GM21528 (cell line): Measurements from ENCODE around the gene NODAL.
"Not testable (repeated sequence)": the region's sequence is repeated elsewhere in the genome, so short reads cannot be mapped to it uniquely, and the experiment has no call there.

Experiments used
- ATAC-seq: cut with Tn5 transposase; IDR thresholded peaks from one replicate; pipeline ENCODE4 v1.9.1; 2021; ENCODE audit warnings: mild to moderate bottlenecking, moderate library complexity; ENCODE audit not compliant: unreplicated experiment, low FRiP score

Gene NODAL

GRCh38 chr10:70441161-70441894 is at the start of gene NODAL:
Gene NODAL (minus strand): TSS chr10:70441681. CDS start chr10:70441667, 14 bp downstream.
- ATAC-seq = no peak

GRCh38 chr10:70490142-70490541 is 48.7 kb upstream of the NODAL start:
- no peak for ATAC-seq

- no peak for ATAC-seq
Observed at GRCh38 chr10:70487824-70488223, 46.3 kb upstream of the NODAL start.

GRCh38 chr10:70483872-70484271 is 42.4 kb upstream of the NODAL start:
- not testable (repeated sequence) for ATAC-seq

GRCh38 chr10:70482982-70483760 is 41.7 kb upstream of the NODAL start:
- no peak for ATAC-seq

GRCh38 chr10:70481831-70482530 is 40.5 kb upstream of the NODAL start:
- ATAC-seq = no peak

GRCh38 chr10:70481105-70481504 is 39.6 kb upstream of the NODAL start:
- no peak for ATAC-seq

GRCh38 chr10:70480239-70480861 is 38.9 kb upstream of the NODAL start:
- ATAC-seq = no peak

- ATAC-seq = no peak
Observed at GRCh38 chr10:70479626-70480238, 38.3 kb upstream of the NODAL start.

- ATAC-seq = no peak
Observed at GRCh38 chr10:70479165-70479581, 37.7 kb upstream of the NODAL start.

GRCh38 chr10:70478191-70479164 is 37.0 kb upstream of the NODAL start, which contains the start of gene PALD1:
Gene PALD1 (plus strand): TSS chr10:70478767. CDS start chr10:70525952, 47,185 bp downstream.
- no peak for ATAC-seq

- ATAC-seq = no peak
Observed at GRCh38 chr10:70477661-70478162, 36.2 kb upstream of the NODAL start.

GRCh38 chr10:70476249-70477035 is 35.0 kb upstream of the NODAL start:
- no peak for ATAC-seq

GRCh38 chr10:70475661-70476060 is 34.2 kb upstream of the NODAL start:
- no peak for ATAC-seq

GRCh38 chr10:70474780-70475179 is 33.3 kb upstream of the NODAL start:
- ATAC-seq = no peak

- no peak for ATAC-seq
Observed at GRCh38 chr10:70472799-70473454, 31.4 kb upstream of the NODAL start.

GRCh38 chr10:70466951-70467350 is 25.5 kb upstream of the NODAL start:
- ATAC-seq = no peak

- no peak for ATAC-seq
Observed at GRCh38 chr10:70465832-70466231, 24.4 kb upstream of the NODAL start.
